Common myeloid progenitor, CD34-positive (primary cell): Measurements from ENCODE around the gene TSPAN10.

ENCODE experiments used
- CTCF ChIA-PET: fragments of 350-600 bp; sonication (Branson Sonifier 250); formaldehyde crosslinking; loops from one replicate; lab custom pipeline; 2021; ENCODE audit warnings: antibody characterized with exemption; lab: Charles Lee
- POLR2A ChIA-PET: fragments of 350-600 bp; sonication (Branson Sonifier 250); formaldehyde crosslinking; loops from one replicate; lab custom pipeline; 2021; ENCODE audit warnings: antibody characterized with exemption; lab: Charles Lee
- DNase-seq, 3 donors: peaks; one replicate each; pipeline versions ENCODE4 v3.0.0 to v3.0.0-alpha.2; 2013
- H3K27ac ChIP-seq, 2 experiments: 1 replicate in 1 of 2; 2 replicates in 1 of 2; pipeline ENCODE4 v1.7.0; 2013; ENCODE audit warnings: inconsistent platforms in 2 of 2, low read length in 2 of 2, mild to moderate bottlenecking in 2 of 2, low read depth in 1 of 2, moderate library complexity in 1 of 2; ENCODE audit not compliant: severe bottlenecking in 2 of 2, insufficient read depth in 1 of 2, poor library complexity in 1 of 2
- H3K27me3 ChIP-seq, 5 experiments: replicated peaks in 2 of 5; 1 replicate in 3 of 5; 2 replicates in 2 of 5; pipeline versions ENCODE4 v1.6.1 to v1.7.0; 2013; ENCODE audit warnings: low read length in 4 of 5, mild to moderate bottlenecking in 2 of 5, moderate library complexity in 2 of 5, inconsistent platforms in 1 of 5; ENCODE audit not compliant: insufficient read depth in 5 of 5, control insufficient read depth in 4 of 5
- H3K36me3 ChIP-seq, 4 experiments: 1 replicate in 2 of 4; 2 replicates in 2 of 4; pipeline versions ENCODE4 v1.6.1 to v1.7.0; 2013; ENCODE audit warnings: low read length in 3 of 4, control low read depth in 1 of 4, mild to moderate bottlenecking in 1 of 4; ENCODE audit not compliant: control insufficient read depth in 4 of 4, insufficient read depth in 4 of 4
- H3K4me1 ChIP-seq, 4 experiments: 1 replicate in 3 of 4; 2 replicates in 1 of 4; pipeline versions ENCODE4 v1.6.1 to v1.7.1; 2013; ENCODE audit warnings: low read length in 3 of 4, mild to moderate bottlenecking in 3 of 4, control low read depth in 1 of 4, inconsistent platforms in 1 of 4, moderate library complexity in 1 of 4; ENCODE audit not compliant: control insufficient read depth in 4 of 4, insufficient read depth in 4 of 4; ENCODE audit errors: control extremely low read depth in 1 of 4
- H3K4me3 ChIP-seq, 7 experiments: 1 replicate in 4 of 7; 2 replicates in 3 of 7; pipeline versions ENCODE4 v1.5.1 to v1.7.0; 2013; ENCODE audit warnings: mild to moderate bottlenecking in 7 of 7, low read length in 6 of 7, moderate library complexity in 6 of 7, inconsistent platforms in 2 of 7, low read depth in 2 of 7, control low read depth in 1 of 7; ENCODE audit not compliant: insufficient read depth in 4 of 7, control insufficient read depth in 1 of 7; ENCODE audit errors: extremely low read depth in 1 of 7
- H3K9me3 ChIP-seq, 5 experiments: 1 replicate in 4 of 5; 2 replicates in 1 of 5; pipeline versions ENCODE4 v1.6.1 to v1.7.1; 2013; ENCODE audit warnings: low read length in 4 of 5, mild to moderate bottlenecking in 2 of 5, inconsistent platforms in 1 of 5, low read depth in 1 of 5, moderate library complexity in 1 of 5; ENCODE audit not compliant: control insufficient read depth in 4 of 5, insufficient read depth in 2 of 5; ENCODE audit errors: control extremely low read depth in 1 of 5
- WGBS: methylation state at CpG from one replicate; pipeline ENCODE4 v1.1.5; 2013; ENCODE audit not compliant: insufficient coverage; 5-methylcytosine and 5-hydroxymethylcytosine counted together

TSPAN10 gene

DNA sequence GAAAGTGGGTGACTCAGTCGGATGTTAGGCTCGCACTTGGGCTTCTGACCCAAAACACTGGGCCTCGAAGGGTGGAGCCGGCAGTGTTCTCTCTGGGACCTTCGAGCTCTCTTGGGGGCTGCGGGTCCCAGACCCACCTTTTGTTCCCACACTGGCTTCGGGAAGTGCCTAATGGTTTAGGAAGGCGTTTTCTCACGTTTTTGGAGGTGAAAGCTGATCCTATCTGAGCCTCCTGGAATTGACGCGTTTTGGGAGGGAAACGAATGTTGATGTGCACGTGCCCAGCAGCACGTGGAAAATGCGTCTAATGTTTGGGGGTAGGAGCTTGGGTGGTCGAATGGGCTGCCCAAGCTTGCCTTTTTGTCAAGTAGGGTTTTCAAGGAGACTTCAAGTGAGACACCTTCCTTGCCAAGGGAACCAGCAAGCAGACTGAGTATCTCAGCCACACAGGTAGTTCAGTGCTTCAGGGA, 47.5 kb downstream of the TSPAN10 start:
- POLR2A ChIA-PET = interaction anchor here (1.2 to 1.6 kb wide), 2 partner anchors 17 to 18 kb away, joined by 4 to 7 read pairs; partner anchors contain the start of genes CCDC137 and OXLD1
- DNase-seq = peak in 2 of 3 donors; percentile 35 to 43
- WGBS = 12% methylated on average over 13 of the region's 16 CpGs

DNA sequence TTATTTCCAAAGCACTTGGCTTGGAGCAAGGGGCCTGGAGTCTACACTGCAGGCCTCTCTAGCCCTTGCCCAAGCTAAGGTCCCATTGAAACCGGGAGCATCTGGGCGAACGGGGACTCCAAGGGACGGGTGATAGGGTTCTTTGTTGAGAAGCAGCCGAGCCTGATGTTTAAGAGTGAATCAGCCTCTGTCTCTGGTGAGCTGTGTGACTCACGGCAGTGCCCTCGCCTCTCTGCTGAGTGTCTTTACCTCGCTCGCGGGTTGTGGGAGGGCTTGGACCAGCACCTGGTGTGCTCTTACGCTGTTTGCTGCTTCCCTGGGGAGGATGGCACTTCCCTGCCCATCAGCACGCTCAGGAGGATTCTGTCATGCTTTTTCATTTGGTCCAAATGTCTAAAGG, 48.1 kb downstream of the TSPAN10 start:
- ChIA-PET CTCF (interaction anchor here (0.8 to 2.1 kb wide), 5 partner anchors 10 to 185 kb away, joined by 3 to 7 read pairs (median 3); partner anchors contain the start of genes CCDC137 and OXLD1), POLR2A (interaction anchor here (0.6 to 1.2 kb wide), 2 partner anchors 17 to 189 kb away, joined by 4 read pairs; no protein-coding TSS in a partner anchor)
- Histone ChIP-seq H3K27me3 (no peaks in the 10 kb centered on the region), H3K9me3 (no peaks in the 10 kb centered on the region), H3K27ac (peak overlapping the region in 1 of 2 experiments; percentile 43), H3K4me3 (peak overlapping the region in 6 of 7 experiments; percentile 81 to 97 (median 92)), H3K4me1 (peaks cover 9 to 26% (median 22%) of the 10 kb centered on the region in 4 experiments), H3K36me3 (peaks cover 11 to 62% (median 32%) of the 10 kb centered on the region in 4 experiments)
- WGBS = 95% methylated on average over 11 of the region's 12 CpGs
- no peak for DNase-seq

More for the DNA sequence above, 47.5 kb downstream of the TSPAN10 start:
- H3K36me3 ChIP-seq = peaks cover 7 to 56% (median 30%) of the 10 kb centered on the region in 4 experiments
- H3K4me1 ChIP-seq = peaks cover 9 to 26% (median 22%) of the 10 kb centered on the region in 4 experiments
- H3K9me3 ChIP-seq = no peaks in the 10 kb centered on the region
- peak overlapping the region; percentile 61 to 89 for H3K27ac ChIP-seq
- peak overlapping the region; percentile 81 to 97 (median 91) for H3K4me3 ChIP-seq
- CTCF ChIA-PET = interaction anchor here (0.8 to 2.1 kb wide), 5 partner anchors 9 to 185 kb away, joined by 3 to 7 read pairs (median 3); partner anchors contain the start of genes CCDC137 and OXLD1
- H3K27me3 ChIP-seq = no peaks in the 10 kb centered on the region

DNA sequence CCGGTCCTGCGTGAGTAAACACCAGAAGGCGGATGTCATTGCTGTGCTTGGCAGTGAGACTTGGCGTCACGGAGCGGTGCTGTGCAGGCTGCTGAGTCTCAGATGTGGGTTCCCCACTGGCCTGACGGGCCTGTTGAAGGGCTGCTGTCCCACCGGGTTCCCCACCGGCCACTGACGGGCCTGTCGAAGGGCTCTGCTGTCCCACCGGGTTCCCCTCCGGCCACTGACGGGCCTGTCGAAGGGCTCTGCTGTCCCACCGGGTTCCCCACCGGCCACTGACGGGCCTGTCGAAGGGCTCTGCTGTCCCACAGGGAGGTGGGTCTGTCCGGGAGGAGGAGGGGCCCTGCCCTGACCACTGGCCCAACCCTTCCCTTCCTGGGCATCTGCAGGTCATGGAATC, 49.6 kb downstream of the TSPAN10 start:
- DNase-seq = no peak
- no peak overlapping the region for H3K27ac ChIP-seq
- peaks cover 10 to 67% (median 37%) of the 10 kb centered on the region in 4 experiments for H3K36me3 ChIP-seq
- H3K9me3 ChIP-seq = no peaks in the 10 kb centered on the region
- H3K27me3 ChIP-seq = no peaks in the 10 kb centered on the region
- POLR2A ChIA-PET = no interaction called here
- CTCF ChIA-PET = no interaction called here
- no peak overlapping the region for H3K4me3 ChIP-seq
- 94% methylated on average over 19 of the region's 20 CpGs for WGBS
- H3K4me1 ChIP-seq = peaks cover 9 to 26% (median 22%) of the 10 kb centered on the region in 4 experiments

DNA sequence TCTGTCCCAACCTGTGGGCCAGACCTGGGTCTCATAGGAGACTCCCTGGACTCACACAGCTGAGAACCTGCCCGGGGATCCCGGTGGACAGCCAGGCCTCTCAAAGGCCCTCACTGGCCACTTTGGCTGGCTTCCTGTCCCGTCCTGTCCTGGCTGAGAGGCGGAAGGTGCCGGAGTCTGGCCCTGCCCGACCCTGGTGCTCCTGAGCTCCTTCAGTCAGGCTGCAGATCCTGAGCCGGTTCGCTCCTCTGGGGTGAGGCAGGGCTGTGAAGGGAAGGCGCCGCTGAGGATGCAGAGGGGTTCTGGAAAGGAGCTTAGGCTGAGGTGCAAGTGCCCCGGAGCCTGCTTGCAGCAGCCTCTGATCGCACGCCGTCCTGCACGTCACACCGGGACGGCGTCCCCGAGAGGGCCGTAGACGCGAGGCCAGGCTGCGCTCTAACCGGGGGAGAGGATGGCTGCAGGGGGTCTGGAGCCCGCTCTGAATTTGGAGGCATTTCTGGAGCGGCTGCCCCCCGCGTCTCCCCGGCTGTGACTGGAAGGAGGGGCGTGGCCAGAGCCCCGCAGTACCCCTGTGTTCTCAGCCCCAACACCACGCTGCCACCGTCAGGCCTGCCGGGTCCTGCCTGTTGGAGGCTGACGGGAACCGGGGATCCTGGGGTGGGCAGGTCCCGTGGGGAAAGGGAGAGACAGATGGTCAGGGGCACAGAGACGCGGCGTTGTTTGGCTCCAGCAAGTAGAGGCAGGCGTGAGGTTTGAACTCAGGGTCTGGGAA, 51.0 kb downstream of the TSPAN10 start:
- DNase-seq = no peak
- Histone ChIP-seq H3K27me3 (no peaks in the 10 kb centered on the region), H3K36me3 (peaks cover 8 to 74% (median 46%) of the 10 kb centered on the region in 4 experiments), H3K27ac (no peak overlapping the region), H3K9me3 (no peaks in the 10 kb centered on the region), H3K4me3 (no peak overlapping the region), H3K4me1 (peaks cover 9 to 18% (median 15%) of the 10 kb centered on the region in 4 experiments)
- WGBS = 97% methylated on average over 40 of the region's 41 CpGs
- CTCF ChIA-PET = no interaction called here
- POLR2A ChIA-PET = no interaction called here

DNA sequence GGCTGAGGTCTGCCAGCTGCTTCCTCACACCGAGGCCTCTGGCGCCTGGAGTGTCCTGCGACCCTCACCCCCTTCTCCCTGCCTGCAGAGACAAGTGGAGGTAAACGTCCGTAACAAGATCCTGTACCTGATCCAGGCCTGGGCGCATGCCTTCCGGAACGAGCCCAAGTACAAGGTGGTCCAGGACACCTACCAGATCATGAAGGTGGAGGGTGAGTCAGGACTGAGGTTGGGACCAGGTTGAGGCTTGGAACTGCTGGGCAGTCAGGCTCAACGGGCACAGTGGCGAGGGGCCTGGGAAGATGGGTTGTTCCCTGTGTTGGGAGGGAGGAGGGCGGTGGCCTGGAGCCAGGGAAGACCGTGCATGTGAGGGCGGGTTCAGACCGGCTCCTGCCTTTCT, 51.6 kb downstream of the TSPAN10 start:
- peaks cover 9 to 16% (median 15%) of the 10 kb centered on the region in 4 experiments for H3K4me1 ChIP-seq

DNA sequence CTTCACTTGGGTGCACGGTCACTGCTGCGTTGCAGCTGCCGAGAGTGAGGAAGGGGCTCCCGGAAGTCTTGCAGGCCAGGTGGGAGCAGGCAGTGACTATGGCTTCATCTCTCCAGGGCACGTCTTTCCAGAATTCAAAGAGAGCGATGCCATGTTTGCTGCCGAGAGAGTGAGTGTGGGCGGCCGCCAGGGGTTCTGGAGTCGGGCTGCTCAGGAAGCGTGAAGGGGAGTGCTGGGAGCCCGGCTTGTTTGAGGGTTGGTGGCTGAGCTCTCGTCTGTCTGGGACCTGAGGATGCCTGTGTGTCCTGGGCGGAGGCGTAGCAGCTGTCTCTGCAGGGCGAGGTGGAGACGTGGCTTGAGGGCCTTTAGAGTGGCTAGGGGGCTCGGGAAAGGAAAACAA, 53.1 kb downstream of the TSPAN10 start:
- Histone ChIP-seq H3K4me3 (no peak overlapping the region), H3K27me3 (no peaks in the 10 kb centered on the region), H3K36me3 (peaks cover 8 to 93% (median 56%) of the 10 kb centered on the region in 4 experiments), H3K4me1 (peaks cover 3 to 6% (median 4%) of the 10 kb centered on the region in 4 experiments), H3K9me3 (no peaks in the 10 kb centered on the region), H3K27ac (no peak overlapping the region)
- WGBS = 91% methylated on average over 18 of the region's 18 CpGs
- CTCF ChIA-PET = interaction anchor here (1.2 kb wide), 1 partner anchor 14 kb away, joined by 3 read pairs; no protein-coding TSS in a partner anchor
- DNase-seq = no peak
- POLR2A ChIA-PET = no interaction called here

More for the DNA sequence above, 51.6 kb downstream of the TSPAN10 start:
- DNase-seq = no peak
- ChIA-PET CTCF (no interaction called here), POLR2A (no interaction called here)
- H3K27ac ChIP-seq = no peak overlapping the region
- H3K36me3 ChIP-seq = peaks cover 8 to 78% (median 49%) of the 10 kb centered on the region in 4 experiments
- H3K4me3 ChIP-seq = no peak overlapping the region
- WGBS = 97% methylated on average over 14 of the region's 14 CpGs
- H3K27me3 ChIP-seq = no peaks in the 10 kb centered on the region
- H3K9me3 ChIP-seq = no peaks in the 10 kb centered on the region
